ENCODE measurements around the gene CGRRF1. TPM values are rescaled to one million over a fixed set of nuclear protein-coding genes. Genes with fewer than 3 reads are reported as not detected.

CGRRF1 gene
- total RNA-seq, 1 experiment from 2014 or later, result 19.1 TPM

DNA sequence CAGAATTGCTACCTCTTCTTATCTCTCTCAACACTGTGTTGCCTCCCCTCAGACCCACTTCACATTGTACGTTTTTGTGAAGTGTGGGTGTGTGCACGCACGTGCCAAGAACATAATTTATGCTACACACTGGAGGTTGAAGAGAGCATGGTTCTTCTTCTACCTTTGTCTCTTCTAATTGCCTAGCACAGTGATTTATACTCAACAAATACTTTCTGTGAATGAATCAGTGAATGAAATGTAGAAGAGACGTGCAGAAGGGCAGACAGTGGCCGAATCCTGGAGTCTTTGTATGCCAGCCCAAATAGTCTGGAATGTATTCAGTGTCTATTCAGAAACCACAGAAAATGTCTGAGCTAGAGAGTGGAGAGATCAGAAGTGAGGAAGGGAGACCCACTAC lies 52.6 kb downstream of the CGRRF1 start:
- no peak overlapping the region for H4K5ac ChIP-seq (ENCODE audit: insufficient read length, low read depth, low read length)
- no peak for DNase-seq
- H3K27me3 ChIP-seq (ENCODE audit: insufficient read depth, low read length), result no peaks in the 10 kb centered on the region
- H3T11ph ChIP-seq (ENCODE audit: low read length), result no peak overlapping the region
- no peak overlapping the region for H3K4ac ChIP-seq (ENCODE audit: low read depth, low read length)
- no peaks in the 10 kb centered on the region for H3K9me3 ChIP-seq (ENCODE audit: control insufficient read depth, low read depth, low read length)
- no CpG with 5 or more reads among the region's 5 CpGs for WGBS (ENCODE audit: extremely low coverage, insufficient read length, low lambda C conversion rate)
- H4K20me1 ChIP-seq (ENCODE audit: control insufficient read depth, insufficient read depth, insufficient read length), result no peaks in the 10 kb centered on the region
- H4K91ac ChIP-seq (ENCODE audit: insufficient read length, low read depth, low read length), result no peak overlapping the region
- no peak overlapping the region for H3K14ac ChIP-seq (ENCODE audit: insufficient read depth, low read length)
- no peak overlapping the region for H2BK12ac ChIP-seq (ENCODE audit: insufficient read length, low read depth, low read length)
- no peak overlapping the region for H2AK5ac ChIP-seq (ENCODE audit: insufficient read length, low read length)
- no peak overlapping the region for H2BK5ac ChIP-seq (ENCODE audit: insufficient read length, low read length)
- Mint-ChIP-seq H3K4me3 (no peak overlapping the region), H3K36me3 (ENCODE audit: insufficient read depth in 1 of 3, low read depth in 3 of 3) (no peaks in the 10 kb centered on the region), H3K4me1 (peaks cover 6 to 7% of the 10 kb centered on the region in 2 experiments; a peak in 3 of 4 replicates), H3K27ac (no peak overlapping the region), H3K27me3 (ENCODE audit: low read depth) (peaks cover 22% of the 10 kb centered on the region), H3K9me3 (peaks cover 0 to under 1% of the 10 kb centered on the region in 2 experiments; a peak in 1 of 5 replicates)
- H3K23me2 ChIP-seq (ENCODE audit: insufficient read length, low read depth, low read length, poor library complexity, severe bottlenecking), result peaks cover 15% of the 10 kb centered on the region
- H3K79me1 ChIP-seq (ENCODE audit: insufficient read depth, low read depth, low read length, poor library complexity, severe bottlenecking), result no peaks in the 10 kb centered on the region
- H2BK120ac ChIP-seq (ENCODE audit: low read depth, low read length, poor library complexity, severe bottlenecking), result no peak overlapping the region
- no peak overlapping the region for H3K56ac ChIP-seq (ENCODE audit: insufficient read length, low read depth, low read length)
- no peak overlapping the region for H3K18ac ChIP-seq (ENCODE audit: insufficient read length, low read depth, low read length)
- H2BK15ac ChIP-seq (ENCODE audit: low read depth, low read length), result no peak overlapping the region
- H3K23ac ChIP-seq (ENCODE audit: insufficient read length, low read depth, low read length), result no peak overlapping the region
- no peaks in the 10 kb centered on the region for H3K79me2 ChIP-seq (ENCODE audit: insufficient read depth, low read length)
- H3K9ac ChIP-seq (ENCODE audit: extremely low read depth, insufficient read length, low read length), result no peak overlapping the region
- TF ChIP-seq, protein P1, sequence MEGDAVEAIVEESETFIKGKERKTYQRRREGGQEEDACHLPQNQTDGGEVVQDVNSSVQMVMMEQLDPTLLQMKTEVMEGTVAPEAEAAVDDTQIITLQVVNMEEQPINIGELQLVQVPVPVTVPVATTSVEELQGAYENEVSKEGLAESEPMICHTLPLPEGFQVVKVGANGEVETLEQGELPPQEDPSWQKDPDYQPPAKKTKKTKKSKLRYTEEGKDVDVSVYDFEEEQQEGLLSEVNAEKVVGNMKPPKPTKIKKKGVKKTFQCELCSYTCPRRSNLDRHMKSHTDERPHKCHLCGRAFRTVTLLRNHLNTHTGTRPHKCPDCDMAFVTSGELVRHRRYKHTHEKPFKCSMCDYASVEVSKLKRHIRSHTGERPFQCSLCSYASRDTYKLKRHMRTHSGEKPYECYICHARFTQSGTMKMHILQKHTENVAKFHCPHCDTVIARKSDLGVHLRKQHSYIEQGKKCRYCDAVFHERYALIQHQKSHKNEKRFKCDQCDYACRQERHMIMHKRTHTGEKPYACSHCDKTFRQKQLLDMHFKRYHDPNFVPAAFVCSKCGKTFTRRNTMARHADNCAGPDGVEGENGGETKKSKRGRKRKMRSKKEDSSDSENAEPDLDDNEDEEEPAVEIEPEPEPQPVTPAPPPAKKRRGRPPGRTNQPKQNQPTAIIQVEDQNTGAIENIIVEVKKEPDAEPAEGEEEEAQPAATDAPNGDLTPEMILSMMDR (conservative IDR thresholded peaks at IDR 0.05), result no peak
- H2AFZ ChIP-seq (ENCODE audit: low read length), result no peak overlapping the region
- no peaks in the 10 kb centered on the region for H3K4me1 ChIP-seq (ENCODE audit: insufficient read depth, low read length)
- H2BK20ac ChIP-seq (ENCODE audit: low read depth, low read length, poor library complexity, severe bottlenecking), result no peak overlapping the region
- no peak overlapping the region for H4K8ac ChIP-seq (replicated peaks; ENCODE audit: insufficient read length, low read depth, low read length)
- H3K4me2 ChIP-seq (ENCODE audit: insufficient read depth, insufficient read length, low read length), result no peak overlapping the region
- H3K27ac ChIP-seq (ENCODE audit: insufficient read length, low read depth, low read length), result no peak overlapping the region

Data from H9 (cell line).